ENCODE results near the gene CHD6.

Gene CHD6

GRCh38 chr20:41394081-41394480, 224.1 kb downstream of the CHD6 start:
- DNase-seq (ENCODE audit: low read depth, low spot score): no peak

- no peak for DNase-seq (ENCODE audit: low read depth, low spot score)
These were observed 224.5 kb downstream of the CHD6 start for GRCh38 chr20:41393705-41394066.

GRCh38 chr20:41392871-41393704, 225.1 kb downstream of the CHD6 start:
- no peak for DNase-seq (ENCODE audit: low read depth, low spot score)

- no peak for DNase-seq (ENCODE audit: low read depth, low spot score)
These were observed 225.9 kb downstream of the CHD6 start for GRCh38 chr20:41392295-41392694.

GRCh38 chr20:41391587-41392001, 226.6 kb downstream of the CHD6 start:
- no peak for DNase-seq (ENCODE audit: low read depth, low spot score)

- DNase-seq (ENCODE audit: low read depth, low spot score): no peak
These were observed 227.3 kb downstream of the CHD6 start for GRCh38 chr20:41390889-41391288.

- peak; percentile 47 for DNase-seq (ENCODE audit: low read depth, low spot score)
These were observed 230.7 kb downstream of the CHD6 start for GRCh38 chr20:41387444-41387851.

GRCh38 chr20:41386502-41387427, 231.4 kb downstream of the CHD6 start:
- DNase-seq (ENCODE audit: low read depth, low spot score): no peak

- DNase-seq (ENCODE audit: low read depth, low spot score): no peak
These were observed 235.3 kb downstream of the CHD6 start for GRCh38 chr20:41382791-41383305.

- DNase-seq (ENCODE audit: low read depth, low spot score): no peak
These were observed 237.5 kb downstream of the CHD6 start for GRCh38 chr20:41380551-41381193.

- no peak for DNase-seq (ENCODE audit: low read depth, low spot score)
These were observed 238.6 kb downstream of the CHD6 start for GRCh38 chr20:41379551-41379950.

GRCh38 chr20:41377275-41377674, 240.9 kb downstream of the CHD6 start:
- no peak for DNase-seq (ENCODE audit: low read depth, low spot score)

- DNase-seq (ENCODE audit: low read depth, low spot score): no peak
These were observed 241.8 kb downstream of the CHD6 start for GRCh38 chr20:41376349-41376748.

GRCh38 chr20:41375846-41376245, 242.3 kb downstream of the CHD6 start:
- DNase-seq (ENCODE audit: low read depth, low spot score): no peak

- DNase-seq (ENCODE audit: low read depth, low spot score): no peak
These were observed 244.0 kb downstream of the CHD6 start for GRCh38 chr20:41373931-41374920.

GRCh38 chr20:41373251-41373783, 244.9 kb downstream of the CHD6 start:
- no peak for DNase-seq (ENCODE audit: low read depth, low spot score)

GRCh38 chr20:41371371-41371770, 246.8 kb downstream of the CHD6 start:
- DNase-seq (ENCODE audit: low read depth, low spot score): no peak

GRCh38 chr20:41370176-41370575, 248.0 kb downstream of the CHD6 start:
- no peak for DNase-seq (ENCODE audit: low read depth, low spot score)

GRCh38 chr20:41369673-41370072, 248.5 kb downstream of the CHD6 start:
- no peak for DNase-seq (ENCODE audit: low read depth, low spot score)

- DNase-seq (ENCODE audit: low read depth, low spot score): no peak
These were observed 250.2 kb downstream of the CHD6 start for GRCh38 chr20:41367956-41368355.

GRCh38 chr20:41367393-41367695, 250.8 kb downstream of the CHD6 start:
- no peak for DNase-seq (ENCODE audit: low read depth, low spot score)

All from iPS DF 19.7 (cell line).